CD4-positive, alpha-beta T cell treated with Interferon gamma for 1 hour (primary cell): Measurements from ENCODE around the gene CCIN.
"Not testable (repeated sequence)": the region's sequence is repeated elsewhere in the genome, so short reads cannot be mapped to it uniquely, and the experiment has no call there.

ENCODE experiments used
- DNase-seq: peaks from one replicate; pipeline ENCODE4 v3.0.0-alpha.2; 2020

CCIN gene

DNA sequence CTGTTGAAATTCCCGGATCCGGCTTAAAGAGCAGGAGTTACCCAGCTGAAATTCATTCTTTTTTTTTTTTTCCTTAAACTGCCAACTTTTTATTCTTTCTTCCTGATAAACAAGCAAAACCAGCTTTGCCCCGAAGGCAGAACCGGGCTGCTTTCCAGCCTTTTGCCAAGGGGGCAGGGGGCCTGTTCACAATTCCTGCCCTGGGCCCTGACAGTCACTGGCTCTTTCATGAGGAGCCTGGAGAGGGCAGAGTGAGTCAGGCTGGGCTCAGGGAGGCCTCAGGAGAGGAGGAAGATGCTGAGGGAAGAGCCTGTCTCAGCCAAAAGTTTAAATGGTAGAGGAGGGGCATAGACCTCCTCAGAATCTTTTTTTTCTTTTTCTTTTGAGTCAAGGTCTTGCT, 27.9 kb upstream of the CCIN start:
- no peak for DNase-seq

DNA sequence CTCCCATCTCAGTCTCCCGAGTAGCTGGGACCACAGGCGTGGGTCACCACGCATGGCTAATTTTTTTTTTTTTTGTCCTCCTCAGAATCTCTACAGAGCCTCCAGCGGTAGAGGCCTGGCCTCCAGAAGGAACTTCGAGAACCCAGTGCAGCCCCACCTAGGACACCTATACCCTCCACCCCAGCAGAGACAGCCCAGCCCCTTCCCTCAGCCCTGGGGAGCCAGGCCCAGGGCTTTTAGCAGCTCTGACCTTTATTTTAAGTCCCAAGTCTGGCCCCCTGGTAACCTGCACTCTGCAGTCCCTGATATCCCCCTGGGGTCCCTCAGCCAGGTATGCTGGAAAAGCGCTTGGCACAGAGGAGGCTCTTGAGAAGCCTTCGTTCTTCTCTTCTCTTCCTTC, 27.4 kb upstream of the CCIN start:
- DNase-seq: no peak

DNA sequence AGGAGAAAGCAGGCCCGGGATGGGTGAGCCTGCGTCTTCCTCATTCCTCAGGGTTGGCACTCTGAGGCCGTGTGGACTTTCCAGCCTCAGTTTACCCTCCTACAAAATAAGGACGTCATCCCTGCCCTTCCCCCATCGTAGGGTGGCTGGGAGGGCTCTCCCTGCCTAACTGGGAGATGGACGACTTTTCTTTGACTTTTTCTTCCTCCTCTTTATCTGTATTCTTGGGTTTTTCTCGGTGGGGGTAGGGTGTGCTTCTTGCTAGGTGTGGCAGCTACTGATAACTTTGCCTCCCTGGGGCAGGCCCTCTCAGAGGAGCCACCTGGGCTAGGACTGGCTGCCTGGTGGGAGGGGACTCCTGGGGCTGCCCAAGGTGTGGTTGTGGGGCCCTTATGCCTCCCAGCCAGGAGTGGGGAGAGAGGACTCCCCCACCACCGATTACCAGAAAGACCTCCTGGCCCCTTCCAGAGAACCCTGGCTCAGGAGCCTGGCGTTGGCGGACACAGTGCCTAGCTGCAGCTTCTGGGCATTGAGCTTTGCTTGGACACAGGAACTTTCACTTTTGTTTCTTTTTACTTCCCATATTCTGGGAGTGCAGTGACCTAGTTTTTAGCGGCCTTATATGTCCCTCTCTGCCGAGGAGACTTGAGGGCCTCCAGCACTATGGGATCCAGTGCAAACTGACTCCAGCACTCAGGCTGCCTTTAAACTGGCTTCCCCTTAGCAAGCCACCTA, 26.5 kb upstream of the CCIN start:
- DNase-seq: no peak

DNA sequence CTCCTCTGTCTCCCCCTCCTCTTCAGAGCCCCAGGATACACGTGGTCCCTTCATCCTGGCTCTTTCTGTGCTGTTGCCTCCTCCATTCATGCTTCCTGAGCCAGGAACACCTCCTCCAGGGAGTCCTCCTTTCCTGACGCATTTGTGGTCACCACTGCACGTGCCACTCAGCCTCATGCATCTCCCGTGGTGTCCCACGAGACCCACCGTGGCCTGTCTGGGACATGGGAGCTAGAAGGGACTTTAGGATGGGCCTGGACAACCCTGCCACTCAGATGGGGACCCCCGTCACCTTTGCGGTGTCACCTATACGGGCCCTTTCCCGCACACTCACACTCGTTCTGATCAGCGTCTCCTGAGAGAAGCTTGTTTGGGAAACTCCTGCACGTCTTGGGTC, 25.9 kb upstream of the CCIN start:
- DNase-seq: no peak

DNA sequence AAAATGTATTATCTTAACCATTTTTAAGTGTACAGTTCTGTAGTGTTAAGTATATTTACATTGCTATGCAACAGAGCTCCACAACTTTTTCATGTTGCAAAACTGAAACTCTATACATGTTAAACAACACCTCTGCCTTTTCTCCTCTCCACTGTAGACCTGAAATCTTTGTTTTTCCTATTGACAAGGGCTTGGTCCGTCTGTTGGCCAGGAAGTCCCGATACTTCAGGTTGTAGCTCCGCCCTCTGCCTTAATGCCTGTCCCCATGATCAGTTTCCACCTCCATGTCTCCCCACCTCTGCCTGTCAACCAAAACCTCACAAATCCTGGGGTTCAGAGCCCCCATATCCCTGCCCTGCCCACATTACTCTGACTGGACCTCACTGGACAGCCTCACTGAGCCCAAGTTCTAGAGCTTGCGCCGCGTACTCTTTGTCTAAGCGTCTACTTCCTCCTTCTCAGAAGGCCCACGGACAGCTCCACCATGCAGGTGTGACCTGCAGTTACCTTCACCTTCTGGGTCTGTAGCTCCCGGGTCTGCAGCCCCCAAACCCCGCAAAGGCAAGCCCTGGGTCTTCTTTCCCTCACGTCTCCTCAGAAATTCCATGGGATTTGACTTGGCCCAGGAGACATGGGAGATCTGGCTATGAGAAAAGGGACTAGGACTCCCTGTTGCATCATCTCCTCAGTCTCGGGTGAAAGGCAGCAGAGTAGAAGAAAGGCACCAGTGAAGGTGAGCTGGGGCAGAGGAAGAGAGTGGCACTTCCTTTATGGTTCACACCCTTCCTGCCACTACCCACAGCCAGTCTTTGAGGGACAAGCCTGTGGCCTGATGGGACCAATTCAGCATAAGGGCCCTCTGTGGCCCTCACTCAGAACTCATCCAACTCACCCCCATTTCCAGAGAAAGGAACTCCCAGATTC, 24.6 kb upstream of the CCIN start:
- DNase-seq: peak; percentile 41

DNA sequence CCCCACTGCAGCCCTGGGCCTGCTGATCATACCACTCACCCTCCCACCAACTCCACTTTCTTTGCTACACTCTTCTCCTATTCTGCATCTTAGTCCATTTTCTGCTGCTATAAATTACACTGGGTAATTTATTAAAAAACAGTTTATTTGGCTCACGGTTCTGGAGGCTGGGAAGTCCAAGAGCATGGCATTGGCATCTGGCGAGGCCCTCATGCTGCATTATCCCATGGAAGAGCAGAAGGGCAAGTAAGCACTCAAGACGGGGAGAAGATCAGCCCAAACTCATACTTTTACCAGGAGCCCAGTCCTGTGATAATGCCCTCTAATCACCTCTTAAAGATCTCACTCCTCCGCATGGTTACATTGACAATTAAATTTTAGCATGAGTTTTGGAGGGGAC, 23.2 kb upstream of the CCIN start:
- DNase-seq: no peak

DNA sequence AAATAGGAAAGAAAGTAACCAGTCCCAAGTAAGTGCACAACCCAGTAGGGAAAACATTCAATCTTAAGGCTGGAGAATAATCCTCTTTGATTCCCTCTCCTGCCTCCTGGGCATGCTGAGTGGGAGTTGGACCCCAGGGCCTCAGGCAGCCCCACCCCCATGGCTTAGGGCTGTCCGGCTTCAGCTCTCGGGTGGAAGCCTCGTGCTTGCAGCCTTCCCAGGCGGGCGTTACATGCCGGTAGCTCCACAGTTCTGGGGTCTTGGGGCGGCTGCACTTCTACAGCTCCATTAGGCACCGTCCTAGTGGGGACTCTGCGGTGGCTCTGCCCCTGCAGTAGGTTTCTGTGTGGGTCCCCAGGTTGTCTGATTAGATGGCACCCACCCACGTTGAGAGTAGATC, 22.5 kb upstream of the CCIN start:
- DNase-seq: no peak

DNA sequence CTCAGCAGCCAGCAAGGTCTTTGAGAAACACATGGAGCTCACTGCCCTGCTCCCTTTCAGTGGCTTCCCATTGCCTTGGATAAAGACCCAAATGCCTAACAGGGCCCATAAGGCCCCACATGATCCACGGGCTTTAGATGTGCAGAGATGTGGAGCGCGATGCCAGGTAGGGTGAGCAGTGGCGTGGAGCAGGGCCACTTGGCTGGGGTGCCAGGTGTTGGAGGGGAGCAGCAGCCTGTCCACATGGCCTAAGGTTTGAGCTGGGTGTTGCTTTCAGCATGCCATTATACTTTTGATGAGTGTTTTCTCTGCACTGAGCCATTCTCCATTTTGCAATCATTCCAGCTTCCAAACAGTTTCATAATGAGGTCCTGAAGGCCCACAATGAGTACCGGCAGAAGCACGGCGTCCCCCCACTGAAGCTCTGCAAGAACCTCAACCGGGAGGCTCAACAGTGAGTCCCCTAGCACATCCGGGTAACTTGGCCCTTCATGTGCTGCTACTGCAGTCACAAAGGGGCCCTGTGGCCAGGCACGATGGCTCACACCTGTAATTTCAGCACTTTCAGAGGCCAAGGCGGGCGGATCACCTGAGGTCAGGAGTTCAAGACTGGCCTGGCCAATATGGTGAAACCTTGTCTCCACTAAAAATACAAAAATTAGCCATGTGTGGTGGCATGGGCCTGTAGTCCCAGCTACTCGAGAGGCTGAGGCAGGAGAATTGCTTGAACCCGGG, 21.6 kb upstream of the CCIN start:
- DNase-seq: no peak

DNA sequence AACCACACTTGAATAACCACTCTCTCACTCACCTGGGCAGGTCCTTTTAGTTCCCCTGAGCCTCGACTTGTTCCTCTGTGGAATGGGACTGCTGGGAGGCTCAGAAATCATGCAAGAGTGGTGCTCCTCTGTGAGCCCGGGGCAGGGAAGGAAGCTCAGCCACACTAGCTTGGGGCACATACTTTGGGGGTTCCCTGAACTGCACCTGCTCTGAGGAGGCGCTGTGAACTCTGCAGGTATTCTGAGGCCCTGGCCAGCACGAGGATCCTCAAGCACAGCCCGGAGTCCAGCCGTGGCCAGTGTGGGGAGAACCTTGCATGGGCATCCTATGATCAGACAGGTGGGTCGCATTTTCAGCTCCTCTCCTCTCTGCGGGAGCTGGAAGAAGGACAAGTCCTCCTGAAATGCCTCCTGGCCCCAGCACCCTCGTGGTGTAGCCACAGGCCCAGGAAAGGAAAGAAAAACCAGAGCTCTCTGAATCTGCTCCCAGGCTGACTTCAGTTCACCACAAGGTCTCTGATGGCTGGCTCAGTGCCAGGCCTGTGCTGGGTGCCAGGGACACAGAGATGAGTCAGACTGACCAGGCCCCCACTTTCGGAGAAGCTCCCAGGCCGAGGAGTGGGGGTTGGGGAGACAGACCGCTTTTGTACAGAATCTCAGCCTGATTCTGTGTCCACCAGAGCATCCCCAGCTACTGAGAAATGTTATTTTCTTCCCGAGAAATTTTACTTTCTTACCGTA, 20.7 kb upstream of the CCIN start:
- peak; percentile 80 for DNase-seq

DNA sequence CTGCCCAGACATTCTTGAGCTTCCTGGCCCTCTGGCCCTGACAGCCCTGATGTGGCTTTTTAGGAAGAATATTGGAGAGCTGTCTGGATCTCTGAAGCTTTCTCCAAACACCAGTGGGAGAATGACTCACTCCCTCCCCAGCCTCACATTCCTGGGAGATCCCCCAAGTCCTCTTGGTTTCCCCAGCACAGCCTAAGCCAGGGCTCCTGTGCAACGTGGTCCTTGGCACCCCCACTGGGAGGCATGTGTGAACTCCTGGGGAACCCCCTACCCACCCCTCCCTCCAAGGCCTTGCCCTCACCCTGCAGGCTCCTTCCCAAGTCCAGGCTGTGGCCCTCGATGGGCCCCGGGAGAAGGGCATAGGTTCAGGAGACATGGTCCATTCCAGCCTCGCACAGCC, 20.0 kb upstream of the CCIN start:
- DNase-seq: no peak

DNA sequence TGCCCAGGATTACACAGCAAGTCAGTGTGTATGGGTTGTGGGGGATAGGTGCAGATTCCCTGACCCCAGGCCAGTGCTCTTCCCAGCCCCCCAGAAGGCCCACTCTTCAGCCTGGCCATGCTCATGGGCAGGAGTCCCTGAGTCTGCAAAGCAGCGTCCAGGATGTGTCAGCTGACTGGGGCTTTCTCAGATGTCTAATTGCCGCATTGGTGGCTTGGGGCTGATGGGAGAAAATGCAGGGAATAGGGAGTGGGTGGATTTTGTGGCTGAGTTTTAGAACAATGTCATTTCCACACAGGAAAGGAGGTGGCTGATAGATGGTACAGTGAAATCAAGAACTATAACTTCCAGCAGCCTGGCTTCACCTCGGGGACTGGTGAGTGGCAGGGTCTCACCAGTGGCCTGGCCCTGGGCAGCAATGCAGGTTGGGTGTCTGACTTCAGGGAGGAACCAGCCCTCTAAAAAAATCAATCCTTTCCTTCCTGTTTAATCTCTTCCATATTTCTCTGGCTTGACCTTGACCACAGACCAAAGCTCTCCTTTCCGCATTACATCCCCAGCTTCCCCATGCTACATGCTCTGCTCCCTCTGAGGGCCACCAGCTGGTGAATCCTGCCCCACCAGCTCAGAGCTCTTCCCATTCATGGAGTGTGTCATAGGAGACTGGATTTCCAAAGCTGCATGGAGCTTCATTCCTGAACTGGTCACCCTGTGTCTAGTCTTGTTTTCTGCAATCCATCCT, 18.4 kb upstream of the CCIN start:
- no peak for DNase-seq

DNA sequence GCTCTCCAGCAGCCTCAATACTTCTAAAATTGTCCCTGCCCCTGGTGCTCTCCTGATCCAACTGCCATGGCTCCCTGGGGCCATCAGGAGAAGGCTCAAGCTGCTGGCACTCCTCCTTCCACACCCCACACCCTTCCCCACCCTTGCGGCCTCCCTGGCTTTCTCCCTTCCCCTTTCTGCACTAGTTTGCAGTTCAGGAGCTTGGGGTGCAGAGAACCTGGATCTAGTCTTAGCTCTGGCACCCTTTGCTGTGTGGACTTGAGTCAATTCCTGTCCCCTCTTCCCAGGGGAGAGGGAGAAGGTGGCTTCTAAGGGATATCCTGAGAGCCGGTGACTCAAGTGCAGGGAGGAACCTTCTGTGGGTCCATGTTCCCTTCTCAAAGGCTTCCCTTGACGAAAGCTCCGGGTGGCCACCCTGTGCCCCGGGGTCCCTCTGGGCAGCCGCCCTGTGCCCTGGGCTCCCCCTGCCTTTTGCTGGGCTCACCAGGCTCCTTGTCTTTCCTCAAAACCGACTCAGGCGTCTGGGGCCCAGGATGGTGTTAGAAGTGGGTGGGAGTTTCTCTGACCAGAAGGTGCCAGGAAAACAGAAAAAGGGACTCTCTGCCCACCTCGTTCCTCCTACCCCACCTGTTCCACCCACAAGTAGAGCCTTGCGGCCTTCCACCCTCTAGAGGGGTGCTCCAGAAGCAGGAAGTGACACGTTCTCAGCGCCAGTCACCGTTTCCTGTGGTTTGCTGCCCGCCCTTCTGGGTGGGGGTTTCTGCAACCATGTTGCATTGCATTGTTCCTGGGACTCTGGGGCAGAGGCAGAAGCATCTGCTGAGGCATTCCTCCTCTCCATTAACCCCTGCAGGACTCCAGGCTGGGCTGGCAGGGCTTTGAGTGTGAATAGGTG, 17.6 kb upstream of the CCIN start:
- DNase-seq: peak; percentile 90

DNA sequence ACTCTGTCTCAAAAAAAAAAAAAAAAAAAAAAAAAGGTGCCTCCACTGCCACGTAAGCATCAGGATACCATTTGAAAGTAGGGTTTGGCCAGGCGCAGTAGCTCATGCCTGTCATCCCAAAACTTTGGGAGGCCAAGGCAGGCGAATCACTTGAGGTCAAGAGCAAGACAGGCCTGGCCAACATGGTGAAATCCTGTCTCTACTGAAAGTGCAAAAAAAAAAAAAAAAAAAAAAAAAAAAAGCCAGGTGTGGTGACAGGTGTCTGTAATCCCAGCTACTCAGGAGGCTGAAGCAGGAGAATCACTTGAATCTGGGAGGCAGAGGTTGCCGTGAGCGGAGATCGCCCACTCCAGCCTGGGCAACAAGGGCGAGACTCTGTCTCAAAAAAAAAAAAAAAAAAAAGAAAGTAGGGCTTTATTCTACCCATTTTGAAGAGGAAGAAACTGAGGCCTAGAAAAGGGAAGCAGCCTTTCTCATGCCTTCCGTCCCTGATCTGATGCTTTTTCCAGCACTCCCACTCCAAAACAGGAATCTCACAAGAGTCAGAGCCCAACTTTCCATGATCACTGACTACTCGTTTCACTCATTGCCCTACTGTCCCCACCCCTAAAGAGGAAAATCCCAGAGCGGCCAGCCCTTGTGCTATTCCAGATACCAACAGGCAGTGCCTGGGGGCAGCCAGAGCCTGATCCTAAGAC, 16.3 kb upstream of the CCIN start:
- no peak for DNase-seq

DNA sequence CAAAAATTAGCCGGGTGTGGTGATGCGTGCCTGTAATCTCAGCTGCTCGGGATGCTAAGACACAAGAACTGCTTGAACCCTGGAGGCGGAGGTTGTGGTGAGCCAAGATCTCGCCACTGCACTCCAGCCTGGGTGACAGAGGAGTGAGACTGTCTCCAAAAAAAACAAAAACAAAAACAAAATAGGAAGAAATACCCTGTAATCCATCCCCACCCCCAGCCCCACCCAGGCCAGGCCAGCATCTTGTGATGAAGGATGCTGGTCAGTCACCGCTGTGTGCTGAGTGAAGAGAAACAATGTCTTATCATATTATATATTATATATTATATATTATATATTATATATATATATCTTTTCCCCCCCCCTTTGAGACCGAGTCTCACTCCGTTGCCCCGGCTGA, 15.4 kb upstream of the CCIN start:
- no peak for DNase-seq

DNA sequence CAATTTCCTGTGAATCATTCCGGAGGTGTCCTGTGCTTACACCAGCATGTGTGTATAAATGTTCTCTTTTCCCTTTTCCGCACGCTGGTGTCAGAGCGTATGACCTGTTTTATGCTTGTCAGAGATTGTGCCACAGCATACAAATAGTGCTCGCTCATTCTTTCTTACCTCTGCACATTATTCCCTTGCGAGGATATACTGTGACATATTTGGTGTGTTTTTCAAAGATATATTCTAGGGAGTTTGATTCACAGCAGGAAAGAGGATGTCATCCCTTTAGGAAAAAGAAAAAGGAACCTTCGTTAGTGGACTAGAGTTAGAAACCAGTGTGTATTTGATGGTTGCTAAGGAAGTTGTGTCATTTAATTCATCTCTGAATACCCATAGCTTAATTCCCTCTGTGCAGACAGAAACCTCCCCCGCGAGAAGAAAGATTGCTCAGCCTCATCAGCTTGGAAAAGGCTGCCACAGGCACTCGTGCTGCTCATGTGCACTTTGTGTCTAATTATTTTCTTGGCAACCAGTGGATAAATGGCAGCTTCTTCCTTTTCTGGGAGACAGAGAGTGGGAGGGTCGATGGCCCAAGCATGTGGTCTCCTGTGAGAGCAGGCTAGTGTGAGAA, 14.7 kb upstream of the CCIN start:
- DNase-seq: peak; percentile 59

DNA sequence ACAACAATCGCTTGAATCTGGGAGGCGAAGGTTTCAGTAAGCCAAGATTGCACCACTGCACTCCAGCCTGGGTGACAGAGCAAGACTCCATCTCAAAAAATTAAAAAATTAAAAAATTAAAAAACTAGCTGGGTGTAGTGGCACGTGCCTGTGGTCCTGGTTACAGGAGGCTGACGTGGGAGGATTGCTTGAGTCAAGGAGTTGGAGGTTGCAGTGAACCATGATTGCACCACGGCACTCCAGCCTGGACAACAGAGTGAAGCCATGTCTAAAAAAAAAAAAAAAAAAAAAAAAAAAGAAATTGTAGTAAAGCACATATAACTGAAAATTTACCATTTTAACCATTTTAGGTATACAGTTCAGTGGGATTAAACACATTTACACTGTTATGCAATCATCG, 13.1 kb upstream of the CCIN start:
- no peak for DNase-seq

DNA sequence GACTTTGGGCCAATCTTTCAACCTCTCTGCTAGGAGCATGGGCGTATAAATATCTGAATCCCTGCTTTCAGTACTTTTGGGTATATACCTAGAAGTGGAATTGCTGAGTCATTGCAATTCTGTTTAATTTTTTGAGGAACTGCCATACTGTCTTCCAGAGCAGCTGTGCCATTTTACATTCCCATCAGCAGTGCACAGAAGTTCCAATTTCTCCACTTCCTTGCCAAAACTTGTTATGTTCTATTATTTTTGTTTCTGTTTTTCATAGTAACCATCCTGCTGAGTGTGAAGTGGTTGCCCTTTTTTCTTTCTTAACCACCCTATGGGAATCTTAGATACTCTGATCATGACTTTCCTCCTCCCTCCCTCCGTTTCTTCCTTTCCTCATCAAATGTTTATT, 11.1 kb upstream of the CCIN start:
- no peak for DNase-seq

DNA sequence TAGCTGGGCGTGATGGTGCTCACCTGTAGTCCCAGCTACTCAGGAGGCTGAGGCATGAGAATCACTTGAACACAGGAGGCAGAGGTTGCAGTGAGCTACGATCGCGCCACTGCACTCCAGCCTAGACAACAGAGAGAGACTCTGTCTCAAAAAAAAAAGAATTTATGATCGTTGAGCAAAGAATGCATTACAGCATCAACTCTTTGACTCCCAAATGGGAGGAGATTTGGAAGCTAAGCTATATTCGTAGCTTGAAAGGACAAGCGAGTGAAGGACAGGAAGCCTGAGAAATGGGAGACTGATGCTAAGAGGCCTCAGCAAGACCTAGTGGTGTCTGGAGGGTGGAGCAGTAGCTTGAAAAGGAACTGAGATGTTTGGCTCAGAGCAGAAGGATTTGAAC, 10.3 kb upstream of the CCIN start:
- no peak for DNase-seq

DNA sequence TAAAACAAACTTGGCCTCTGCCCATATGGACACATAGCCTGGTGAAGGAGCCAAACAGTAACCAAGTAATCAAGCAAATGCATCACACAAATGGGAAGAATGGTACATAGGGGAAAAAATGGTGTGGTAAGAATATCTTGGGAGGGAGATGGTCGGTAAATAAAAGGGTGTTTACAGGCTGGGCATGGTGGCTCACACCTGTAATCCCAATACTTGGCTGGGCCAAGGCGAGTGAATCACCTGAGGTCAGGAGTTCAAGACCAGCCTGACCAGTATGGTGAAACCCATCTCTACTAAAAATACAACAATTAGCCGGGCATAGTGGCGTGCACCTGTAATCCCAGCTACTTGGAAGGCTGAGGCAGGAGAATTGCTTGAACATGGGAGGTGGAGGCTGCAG, 9.7 kb upstream of the CCIN start:
- not testable (repeated sequence) for DNase-seq

DNA sequence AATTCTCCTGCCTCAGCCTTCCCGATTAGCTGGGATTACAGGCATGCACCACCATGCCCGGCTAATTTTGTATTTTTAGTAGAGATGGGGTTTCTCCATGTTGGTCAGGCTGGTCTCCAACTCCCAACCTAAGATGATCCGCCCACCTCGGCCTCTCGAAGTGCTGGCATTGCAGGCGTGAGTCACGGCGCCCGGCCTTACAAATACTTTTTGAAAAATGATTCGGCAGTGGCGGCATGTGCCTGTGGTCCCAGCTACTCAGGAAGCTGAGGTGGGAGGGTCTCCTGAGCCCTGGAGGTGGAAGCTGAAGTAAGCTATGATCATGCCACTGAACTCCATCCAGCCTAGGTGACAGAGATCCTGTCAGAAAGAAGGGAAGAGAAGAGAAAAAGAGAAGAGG, 9.1 kb upstream of the CCIN start:
- DNase-seq: not testable (repeated sequence)
